ENCODE data around the gene IGBP1.
A peak's percentile ranks its signal among the peaks of the same experiment; 100 is the strongest.

IGBP1 gene

GRCh38 chrX:70133303-70134115 is at the start of gene IGBP1:
IGBP1 (plus strand) TSS chrX:70133447; CDS start chrX:70133948, 501 bp downstream.
- TF ChIP-seq, protein P1, sequence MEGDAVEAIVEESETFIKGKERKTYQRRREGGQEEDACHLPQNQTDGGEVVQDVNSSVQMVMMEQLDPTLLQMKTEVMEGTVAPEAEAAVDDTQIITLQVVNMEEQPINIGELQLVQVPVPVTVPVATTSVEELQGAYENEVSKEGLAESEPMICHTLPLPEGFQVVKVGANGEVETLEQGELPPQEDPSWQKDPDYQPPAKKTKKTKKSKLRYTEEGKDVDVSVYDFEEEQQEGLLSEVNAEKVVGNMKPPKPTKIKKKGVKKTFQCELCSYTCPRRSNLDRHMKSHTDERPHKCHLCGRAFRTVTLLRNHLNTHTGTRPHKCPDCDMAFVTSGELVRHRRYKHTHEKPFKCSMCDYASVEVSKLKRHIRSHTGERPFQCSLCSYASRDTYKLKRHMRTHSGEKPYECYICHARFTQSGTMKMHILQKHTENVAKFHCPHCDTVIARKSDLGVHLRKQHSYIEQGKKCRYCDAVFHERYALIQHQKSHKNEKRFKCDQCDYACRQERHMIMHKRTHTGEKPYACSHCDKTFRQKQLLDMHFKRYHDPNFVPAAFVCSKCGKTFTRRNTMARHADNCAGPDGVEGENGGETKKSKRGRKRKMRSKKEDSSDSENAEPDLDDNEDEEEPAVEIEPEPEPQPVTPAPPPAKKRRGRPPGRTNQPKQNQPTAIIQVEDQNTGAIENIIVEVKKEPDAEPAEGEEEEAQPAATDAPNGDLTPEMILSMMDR (IDR thresholded peaks at IDR 0.05; ENCODE audit: low read depth, low read length): peak; percentile 56
- peak; percentile 84 for DNase-seq (ENCODE audit: low read depth, low spot score)
- in situ Hi-C loops (cut with HindIII; ENCODE audit: low sequenced_read_pairs): no loop called here
- H3K4me3 ChIP-seq (ENCODE audit: low read depth, low read length): peak within 1 kb of the TSS; percentile 79

DNA sequence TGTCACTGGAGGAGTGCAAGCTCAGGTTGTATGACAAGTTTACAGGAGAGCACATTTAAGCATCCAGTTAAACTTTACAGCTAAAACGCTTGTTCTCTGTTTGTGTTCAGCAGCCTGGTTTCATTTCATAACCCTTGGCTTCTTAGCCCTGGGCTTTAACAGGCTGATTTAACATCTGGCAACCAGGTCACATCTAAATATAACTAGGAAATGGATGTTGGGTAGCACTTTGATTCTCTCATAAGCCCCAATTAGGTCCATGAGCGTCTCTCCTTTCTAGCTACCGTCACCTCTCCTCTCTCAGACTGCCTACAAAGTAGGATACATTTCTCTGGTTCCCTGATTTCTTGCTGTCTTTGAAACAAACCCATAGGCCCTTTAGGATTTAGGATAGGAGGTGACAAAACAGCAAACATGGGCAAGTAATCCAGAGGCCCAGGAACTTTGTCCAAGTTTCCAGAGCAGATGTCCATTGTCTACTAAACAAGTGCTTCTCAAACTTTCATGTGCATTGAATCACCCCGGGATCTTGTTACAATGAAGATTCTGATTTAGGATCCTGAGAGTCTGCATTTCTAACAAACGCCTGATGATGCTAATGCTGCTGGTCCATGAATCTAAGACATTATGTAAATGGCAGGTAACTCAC is 48.5 kb upstream of the IGBP1 start:
- H3K4me3 ChIP-seq (ENCODE audit: low read depth, low read length): no peak overlapping the region
- TF ChIP-seq, protein P1 (IDR thresholded peaks at IDR 0.05; ENCODE audit: low read depth, low read length): no peak
- DNase-seq (ENCODE audit: low read depth, low spot score): no peak
- in situ Hi-C loops (cut with HindIII; ENCODE audit: low sequenced_read_pairs): no loop called here

DNA sequence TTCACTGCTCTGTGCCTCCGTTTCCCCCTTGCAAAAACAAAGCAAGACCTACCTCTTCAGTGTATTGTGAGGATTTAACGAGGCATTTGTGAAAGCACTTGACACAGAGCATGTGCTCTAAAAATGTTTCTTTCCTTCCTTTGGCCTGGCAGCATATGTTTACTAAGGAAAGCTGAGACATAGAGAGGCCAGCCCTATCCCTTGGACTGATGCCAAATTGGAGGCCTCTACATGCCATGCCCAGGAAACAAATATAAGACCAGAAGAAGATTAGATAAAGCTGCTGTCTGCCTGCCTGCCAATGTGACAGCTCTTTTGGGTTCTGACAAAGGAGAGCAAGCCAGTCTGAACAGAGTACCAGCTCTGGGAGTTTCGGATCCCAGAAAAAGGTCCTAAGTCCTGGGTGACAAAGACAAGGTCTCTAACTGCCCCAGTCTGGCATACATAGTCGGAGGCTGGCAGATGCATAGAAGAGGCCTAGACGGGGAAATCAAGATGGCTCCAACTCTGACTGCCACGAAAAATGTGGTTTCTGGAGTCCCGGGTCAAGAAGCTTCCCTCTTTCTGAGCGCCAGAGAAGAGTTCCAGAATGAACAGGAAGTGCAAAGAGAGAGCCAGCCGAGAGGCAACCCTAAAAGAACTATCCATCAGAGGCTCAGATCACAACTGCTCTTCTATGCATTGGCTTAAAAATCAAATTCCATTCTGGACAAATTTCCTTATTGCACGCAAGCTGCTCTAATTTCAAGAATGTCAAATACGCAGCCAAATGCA is 45.2 kb upstream of the IGBP1 start:
- TF ChIP-seq, protein P1 (IDR thresholded peaks at IDR 0.05; ENCODE audit: low read depth, low read length): no peak
- no peak for DNase-seq (ENCODE audit: low read depth, low spot score)
- H3K4me3 ChIP-seq (ENCODE audit: low read depth, low read length): no peak overlapping the region
- in situ Hi-C loops (cut with HindIII; ENCODE audit: low sequenced_read_pairs): no loop called here

GRCh38 chrX:70088751-70089150 is 44.5 kb upstream of the IGBP1 start:
- in situ Hi-C loops (cut with HindIII; ENCODE audit: low sequenced_read_pairs): no loop called here
- H3K4me3 ChIP-seq (ENCODE audit: low read depth, low read length): no peak overlapping the region
- TF ChIP-seq, protein P1 (IDR thresholded peaks at IDR 0.05; ENCODE audit: low read depth, low read length): no peak
- DNase-seq (ENCODE audit: low read depth, low spot score): no peak

GRCh38 chrX:70089604-70090297 is 43.5 kb upstream of the IGBP1 start:
- H3K4me3 ChIP-seq (ENCODE audit: low read depth, low read length): no peak overlapping the region
- DNase-seq (ENCODE audit: low read depth, low spot score): no peak
- in situ Hi-C loops (cut with HindIII; ENCODE audit: low sequenced_read_pairs): no loop called here
- TF ChIP-seq, protein P1 (IDR thresholded peaks at IDR 0.05; ENCODE audit: low read depth, low read length): no peak

GRCh38 chrX:70092247-70092646 is 41.0 kb upstream of the IGBP1 start:
- no peak overlapping the region for H3K4me3 ChIP-seq (ENCODE audit: low read depth, low read length)
- in situ Hi-C loops (cut with HindIII; ENCODE audit: low sequenced_read_pairs): no loop called here
- TF ChIP-seq, protein P1 (IDR thresholded peaks at IDR 0.05; ENCODE audit: low read depth, low read length): no peak
- DNase-seq (ENCODE audit: low read depth, low spot score): no peak
